HL-60 (cell line): ENCODE measurements around the gene CDR2L.
"Not testable (repeated sequence)": the region's sequence is repeated elsewhere in the genome, so short reads cannot be mapped to it uniquely, and the experiment has no call there.

Experiments
- CTCF ChIP-seq: IDR thresholded peaks from one replicate; pipeline ENCODE4 v1.5.1; 2011; ENCODE audit warnings: low read length, control low read depth, inconsistent platforms; ENCODE audit not compliant: insufficient read depth
- POLR2AphosphoS5 ChIP-seq: IDR thresholded peaks from 2 replicates; pipeline ENCODE4 v1.6.1; 2012; ENCODE audit warnings: low read depth

GRCh38 chr17:75006084-75006483 is 18.7 kb downstream of the CDR2L start:
- not testable (repeated sequence) for TF ChIP-seq CTCF, POLR2AphosphoS5
